Measurements from ENCODE around the gene SARDH. TPM values are rescaled to one million over a fixed set of nuclear protein-coding genes. Genes with fewer than 3 reads are reported as not detected.

SARDH gene
- total and polyA plus RNA-seq, 12 donors, result 0.81 to 9.6 (median 3.0) TPM

DNA sequence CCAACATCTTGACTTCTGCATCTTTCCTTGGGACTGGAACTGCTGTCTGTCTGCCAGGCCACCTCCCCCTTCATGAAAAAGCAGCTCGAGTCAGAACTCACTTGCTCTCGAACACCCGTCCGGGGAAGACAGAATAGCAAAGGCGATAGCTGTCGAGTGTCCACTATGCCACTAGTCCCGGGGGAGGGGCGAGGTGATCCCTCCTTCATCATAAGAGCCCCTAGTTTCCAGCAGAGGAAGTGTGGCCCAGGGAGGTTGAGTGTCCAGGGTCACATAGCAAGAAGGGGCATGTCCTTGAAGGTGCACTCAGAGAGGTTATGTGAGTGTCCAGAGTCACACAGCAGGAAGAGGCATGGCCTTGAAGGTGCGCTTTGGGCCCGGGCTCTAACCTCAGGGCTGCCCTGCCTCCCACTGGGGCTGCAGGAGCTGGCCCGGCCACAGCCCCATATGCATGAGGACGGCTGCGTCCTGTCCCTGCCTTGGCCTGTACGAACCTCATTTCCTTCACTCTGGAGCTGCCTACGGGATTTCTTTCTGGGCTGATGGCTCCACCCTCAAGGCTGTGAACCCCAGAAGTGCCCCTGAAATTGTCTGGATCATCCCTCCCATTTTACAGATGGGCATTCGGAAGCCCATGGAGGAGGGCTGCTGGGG is 95.3 kb downstream of the SARDH start:
- Histone ChIP-seq H3K4me3 (no peak overlapping the region), H3K36me3 (replicated peaks in 1 of 2) (no peaks in the 10 kb centered on the region), H3K9me3 (replicated peaks in 1 of 3) (no peaks in the 10 kb centered on the region), H3K4me1 (replicated peaks in 1 of 2) (no peaks in the 10 kb centered on the region), H3K27me3 (no peaks in the 10 kb centered on the region), H3K27ac (no peak overlapping the region)
- TF ChIP-seq, protein P1, sequence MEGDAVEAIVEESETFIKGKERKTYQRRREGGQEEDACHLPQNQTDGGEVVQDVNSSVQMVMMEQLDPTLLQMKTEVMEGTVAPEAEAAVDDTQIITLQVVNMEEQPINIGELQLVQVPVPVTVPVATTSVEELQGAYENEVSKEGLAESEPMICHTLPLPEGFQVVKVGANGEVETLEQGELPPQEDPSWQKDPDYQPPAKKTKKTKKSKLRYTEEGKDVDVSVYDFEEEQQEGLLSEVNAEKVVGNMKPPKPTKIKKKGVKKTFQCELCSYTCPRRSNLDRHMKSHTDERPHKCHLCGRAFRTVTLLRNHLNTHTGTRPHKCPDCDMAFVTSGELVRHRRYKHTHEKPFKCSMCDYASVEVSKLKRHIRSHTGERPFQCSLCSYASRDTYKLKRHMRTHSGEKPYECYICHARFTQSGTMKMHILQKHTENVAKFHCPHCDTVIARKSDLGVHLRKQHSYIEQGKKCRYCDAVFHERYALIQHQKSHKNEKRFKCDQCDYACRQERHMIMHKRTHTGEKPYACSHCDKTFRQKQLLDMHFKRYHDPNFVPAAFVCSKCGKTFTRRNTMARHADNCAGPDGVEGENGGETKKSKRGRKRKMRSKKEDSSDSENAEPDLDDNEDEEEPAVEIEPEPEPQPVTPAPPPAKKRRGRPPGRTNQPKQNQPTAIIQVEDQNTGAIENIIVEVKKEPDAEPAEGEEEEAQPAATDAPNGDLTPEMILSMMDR (IDR thresholded peaks at IDR 0.05), result no peak
- no peak for TF ChIP-seq POLR2A (IDR thresholded peaks at IDR 0.05)
- DNase-seq, result no peak
- intact Hi-C loops (cut with DNase I), result loop anchor here in 1 of 2 donors (10.0 kb wide), 1 partner anchor 1902 kb away; the partner anchor contains the start of gene OBP2A
- WGBS, 4 donors, result 59 to 91% (median 65%) methylated on average over 10 to 16 of the region's 16 CpGs

DNA sequence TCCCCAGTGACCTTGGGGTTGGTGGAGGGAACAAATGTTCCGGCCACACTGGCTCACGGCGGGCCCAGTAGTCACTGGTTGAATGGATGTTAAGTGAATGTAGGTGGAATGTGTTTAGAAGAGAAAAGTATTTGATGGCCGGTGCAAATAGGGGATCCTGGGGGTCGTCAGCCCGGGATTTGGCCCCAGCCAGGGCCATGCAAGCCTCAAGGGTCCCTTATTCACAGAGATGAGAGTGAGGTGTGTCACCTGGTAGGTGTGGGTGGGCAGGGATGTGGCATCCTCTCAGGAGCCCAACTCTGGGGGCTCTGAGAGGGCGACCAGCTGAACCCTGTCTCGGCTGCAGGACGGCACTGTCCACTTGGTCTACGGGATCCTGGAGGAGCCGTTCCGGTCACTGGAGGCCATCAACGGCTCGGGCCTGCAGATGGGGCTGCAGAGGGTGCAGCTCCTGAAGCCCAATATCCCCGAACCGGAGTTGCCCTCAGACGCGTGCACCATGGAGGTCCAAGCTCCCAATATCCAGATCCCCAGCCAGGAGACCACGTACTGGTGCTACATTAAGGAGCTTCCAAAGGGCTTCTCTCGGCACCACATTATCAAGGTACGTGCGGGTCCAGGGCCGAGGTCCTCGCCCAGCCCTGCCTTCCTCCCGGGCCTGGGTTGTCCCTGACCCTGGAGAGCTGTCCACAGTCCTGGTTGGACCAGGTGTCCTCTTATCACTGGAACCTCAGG is 96.1 kb downstream of the SARDH start:
- Histone ChIP-seq H3K4me3 (no peak overlapping the region), H3K9me3 (replicated peaks in 1 of 3) (no peaks in the 10 kb centered on the region), H3K4me1 (replicated peaks in 1 of 2) (no peaks in the 10 kb centered on the region), H3K27me3 (no peaks in the 10 kb centered on the region), H3K27ac (no peak overlapping the region), H3K36me3 (replicated peaks in 1 of 2) (no peaks in the 10 kb centered on the region)
- no peak for TF ChIP-seq POLR2A (IDR thresholded peaks at IDR 0.05)
- TF ChIP-seq, protein P1 (IDR thresholded peaks at IDR 0.05), result no peak
- intact Hi-C loops (cut with DNase I), result loop anchor here in 1 of 2 donors (10.0 kb wide), 1 partner anchor 1903 kb away; the partner anchor contains the start of gene OBP2A
- WGBS, 4 donors, result 84 to 89% (median 85%) methylated on average over 12 to 25 of the region's 25 CpGs
- DNase-seq, result no peak

DNA sequence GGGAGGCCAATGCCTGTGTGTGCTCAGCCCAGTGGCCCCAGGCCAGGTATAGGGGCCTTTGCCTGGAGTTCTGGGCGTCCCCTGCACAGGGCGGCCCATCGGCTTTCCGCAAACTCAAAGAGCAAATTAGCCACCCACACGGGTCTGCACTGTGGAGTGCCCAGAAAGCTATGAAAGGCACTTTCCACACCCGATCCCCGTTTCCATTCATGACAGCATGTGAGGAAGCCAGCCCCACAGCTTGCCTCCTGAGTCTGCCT is 96.8 kb downstream of the SARDH start:
- intact Hi-C loops (cut with DNase I), result loop anchor here in 1 of 2 donors (10.0 kb wide), 1 partner anchor 1903 kb away; the partner anchor contains the start of gene OBP2A
- Histone ChIP-seq H3K4me3 (no peak overlapping the region), H3K4me1 (replicated peaks in 1 of 2) (no peaks in the 10 kb centered on the region), H3K27me3 (no peaks in the 10 kb centered on the region), H3K9me3 (replicated peaks in 1 of 3) (no peaks in the 10 kb centered on the region), H3K36me3 (replicated peaks in 1 of 2) (no peaks in the 10 kb centered on the region), H3K27ac (peak overlapping the region in 1 of 5 donors; percentile 30)
- no peak for DNase-seq
- WGBS, 4 donors, result 80 to 90% (median 86%) methylated on average over 4 to 7 of the region's 7 CpGs; no CpG with 5 or more reads in 1 of the 4 donors
- TF ChIP-seq POLR2A (IDR thresholded peaks at IDR 0.05), result no peak
- TF ChIP-seq, protein P1 (IDR thresholded peaks at IDR 0.05), result no peak

DNA sequence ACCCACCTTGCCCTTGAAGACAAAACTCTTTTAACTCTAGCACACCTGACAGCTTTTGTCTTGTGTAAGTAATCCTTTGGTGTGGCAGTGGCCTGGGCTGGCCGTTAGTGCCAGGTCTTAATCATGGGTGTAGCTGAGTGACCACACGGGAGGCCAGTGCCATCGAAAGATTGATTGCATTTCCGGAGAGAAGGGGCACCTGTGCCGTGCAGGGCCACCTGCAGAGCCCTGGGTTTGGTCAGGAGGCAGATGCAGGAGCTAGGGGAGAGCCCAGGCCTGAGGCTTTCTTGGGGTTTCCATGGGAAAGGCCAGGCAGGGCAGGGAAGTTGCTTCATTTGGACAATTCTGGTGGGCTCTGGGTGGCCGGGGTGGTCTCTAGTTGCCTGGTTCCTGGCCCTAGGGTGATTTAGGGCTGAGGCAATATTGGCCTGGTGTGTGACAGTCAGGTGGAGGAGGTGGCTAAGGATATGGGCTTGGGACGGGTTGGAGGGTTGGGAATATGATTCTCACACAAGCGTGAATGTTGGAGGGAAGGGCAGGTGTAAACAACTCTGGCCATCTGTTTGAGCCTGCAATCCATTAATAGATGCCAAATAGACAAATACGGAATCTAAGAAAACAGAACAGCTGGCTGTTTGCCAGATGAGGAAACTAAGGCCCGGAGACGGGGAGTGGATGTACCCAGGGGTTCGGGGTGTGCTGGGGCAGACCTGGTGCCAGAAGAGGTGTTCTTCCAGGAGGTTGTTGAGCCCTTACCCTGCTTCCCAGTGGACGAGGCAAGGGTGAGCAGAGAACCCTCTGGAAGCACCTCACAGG is 97.4 kb downstream of the SARDH start:
- H3K4me3 ChIP-seq, result no peak overlapping the region

More for the DNA sequence above, 97.4 kb downstream of the SARDH start:
- Histone ChIP-seq H3K4me1 (replicated peaks in 1 of 2) (no peaks in the 10 kb centered on the region), H3K36me3 (replicated peaks in 1 of 2) (no peaks in the 10 kb centered on the region), H3K27ac (peak overlapping the region in 1 of 5 donors; percentile 41), H3K9me3 (replicated peaks in 1 of 3) (no peaks in the 10 kb centered on the region), H3K27me3 (no peaks in the 10 kb centered on the region)
- 74 to 83% (median 77%) methylated on average over 13 of the region's 13 CpGs for WGBS, 4 donors
- no peak for DNase-seq
- intact Hi-C loops (cut with DNase I), result loop anchor here in 1 of 2 donors (10.0 kb wide), 1 partner anchor 1904 kb away; the partner anchor contains the start of gene OBP2A
- TF ChIP-seq, protein P1 (IDR thresholded peaks at IDR 0.05), result no peak
- TF ChIP-seq POLR2A (IDR thresholded peaks at IDR 0.05), result no peak
